Fibroblast of peridontal ligament (primary cell): Measurements from ENCODE around the gene EIF4H.
"Not testable (repeated sequence)": the region's sequence is repeated elsewhere in the genome, so short reads cannot be mapped to it uniquely, and the experiment has no call there.

Source experiments
- DNase-seq: peaks from one replicate; pipeline ENCODE4 v3.0.0-alpha.2; 2010; ENCODE audit errors: extremely low read depth

EIF4H gene

GRCh38 chr7:74173866-74174605 lies at the start of gene EIF4H:
Gene EIF4H (plus strand): TSS chr7:74174356. CDS start chr7:74174384, 28 bp downstream.
- DNase-seq = peak; percentile 92

GRCh38 chr7:74126220-74126880 lies 47.8 kb upstream of the EIF4H start:
- no peak for DNase-seq

- no peak for DNase-seq
Measured at GRCh38 chr7:74129887-74130286, 44.3 kb upstream of the EIF4H start.

DNA sequence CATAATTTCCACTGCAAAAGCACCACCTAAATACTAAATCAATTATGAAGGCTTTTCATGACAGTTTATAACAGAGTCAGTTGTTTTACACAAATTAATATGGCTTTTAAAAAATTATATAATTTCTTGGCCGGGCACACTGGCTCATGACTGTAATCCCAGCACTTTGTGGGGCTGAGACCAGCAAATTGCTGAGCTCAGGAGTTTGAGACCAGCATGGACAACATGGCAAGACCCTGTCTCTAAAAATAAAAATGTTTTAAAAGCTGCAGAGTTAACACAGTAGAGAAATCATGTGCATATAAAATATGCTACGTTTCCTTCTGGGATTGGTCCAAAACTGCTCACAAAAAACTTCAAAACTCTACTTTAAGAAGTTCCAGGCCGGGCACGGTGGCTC lies 43.6 kb upstream of the EIF4H start:
- no peak for DNase-seq

DNA sequence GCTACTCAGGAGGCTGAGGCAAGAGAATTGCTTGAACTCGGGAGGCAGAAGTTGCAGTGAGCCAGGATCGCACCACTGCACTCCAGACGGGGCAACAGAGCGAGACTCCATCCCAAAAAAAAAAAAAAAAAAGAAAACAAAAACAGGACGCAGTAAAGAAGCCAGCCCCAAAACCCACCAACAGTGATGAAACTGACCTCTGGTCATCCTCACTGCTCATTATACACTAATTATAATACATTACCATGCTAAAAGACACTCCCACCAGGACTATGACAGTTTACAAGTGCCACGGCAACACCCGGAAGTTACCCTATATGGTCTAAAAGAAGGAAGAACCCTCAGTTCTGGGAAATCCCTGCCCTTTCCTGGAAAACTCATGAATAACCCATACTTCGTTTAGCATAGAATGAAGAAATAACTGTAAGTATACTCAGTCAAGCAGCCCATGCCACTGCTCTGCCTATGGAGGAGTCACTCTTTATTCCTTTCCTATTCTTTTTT lies 40.0 kb upstream of the EIF4H start:
- no peak for DNase-seq

DNA sequence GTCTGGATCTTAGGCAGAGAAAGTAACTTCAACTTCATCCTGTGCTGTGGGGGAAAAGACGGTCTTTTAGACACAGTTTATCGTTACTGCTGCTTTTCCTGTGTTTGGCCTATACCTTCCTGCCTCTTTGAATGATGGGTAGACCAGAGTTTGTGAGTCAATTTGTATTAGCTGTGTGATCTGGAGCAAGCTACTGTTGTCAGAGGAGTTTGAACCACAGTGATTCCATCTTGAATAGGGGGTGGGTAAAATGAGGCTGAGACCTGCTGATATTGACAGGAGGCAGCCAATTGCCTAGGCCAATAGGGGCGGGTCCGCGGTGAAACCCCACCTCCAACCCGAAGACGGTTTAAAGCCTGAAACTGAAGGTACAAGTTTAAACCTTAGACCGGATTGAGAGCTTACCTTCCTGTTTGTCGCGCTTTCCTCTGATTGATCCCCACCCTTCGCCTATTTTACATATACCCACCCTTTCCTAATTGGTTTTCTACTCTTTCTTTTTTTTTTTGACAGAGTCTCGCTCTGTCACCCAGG lies 35.8 kb upstream of the EIF4H start:
- no peak for DNase-seq

GRCh38 chr7:74138945-74139843 lies 35.0 kb upstream of the EIF4H start:
- DNase-seq = no peak

- no peak for DNase-seq
Measured at GRCh38 chr7:74141705-74142104, 32.5 kb upstream of the EIF4H start.

DNA sequence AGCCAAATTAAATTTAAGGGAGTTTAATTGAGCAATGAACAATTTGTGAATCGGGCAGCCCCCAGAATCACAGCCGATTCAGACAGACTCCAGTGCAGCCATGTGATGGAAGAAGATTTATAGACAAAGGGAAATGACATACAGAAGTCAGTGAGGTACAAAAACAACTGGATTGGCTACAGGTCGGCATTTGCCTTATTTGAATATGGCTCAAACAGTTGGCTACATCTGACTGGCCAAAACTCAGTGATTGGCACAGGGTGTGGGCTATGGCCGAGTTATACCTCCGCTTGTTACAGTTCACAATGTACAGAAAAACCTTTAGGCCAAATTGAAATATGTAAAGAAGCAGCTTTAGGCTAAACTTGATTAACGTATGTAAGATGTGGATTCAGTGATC lies 30.8 kb upstream of the EIF4H start:
- DNase-seq = no peak

- no peak for DNase-seq
Measured at GRCh38 chr7:74148491-74148890, 25.7 kb upstream of the EIF4H start.

- DNase-seq = no peak
Measured at GRCh38 chr7:74149071-74149470, 25.1 kb upstream of the EIF4H start.

DNA sequence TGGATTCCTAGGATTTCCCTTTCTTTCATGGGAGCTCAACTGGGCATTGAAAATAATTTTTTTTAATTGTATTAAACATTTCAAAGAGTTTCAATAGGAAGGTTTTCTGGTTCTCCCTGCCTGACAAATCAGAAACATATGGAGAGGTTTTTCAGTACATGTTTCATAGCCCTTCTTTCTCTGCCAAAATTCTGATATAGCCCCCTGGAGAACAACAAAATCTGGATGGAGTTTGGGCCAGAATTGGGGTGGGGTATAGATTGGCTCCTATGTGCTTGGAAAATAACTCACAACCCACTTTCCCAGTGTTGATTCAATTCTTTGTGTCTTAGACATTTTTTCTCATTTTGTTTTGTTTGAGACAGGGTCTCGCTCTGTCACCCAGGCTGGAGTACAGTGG lies 24.6 kb upstream of the EIF4H start:
- DNase-seq = peak; percentile 64

DNA sequence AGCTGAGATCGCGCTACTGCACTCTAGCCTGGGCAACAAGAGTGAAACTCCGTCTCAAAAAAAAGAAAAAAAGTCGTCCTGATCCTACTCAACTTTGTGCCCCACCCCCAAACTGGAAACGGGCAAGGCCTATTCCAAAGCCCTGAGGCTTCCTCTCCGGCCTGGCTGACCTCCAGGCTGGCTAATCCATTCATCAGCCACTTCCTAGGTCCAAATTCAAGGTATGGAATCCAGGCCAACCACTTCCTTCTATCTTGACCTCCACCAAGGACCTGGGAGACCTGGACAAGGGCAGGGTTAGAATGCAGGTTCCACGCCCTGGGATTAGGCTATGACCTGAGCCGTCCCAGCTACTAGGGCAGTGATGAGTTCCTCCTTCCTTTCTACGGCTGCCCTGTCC lies 20.4 kb upstream of the EIF4H start:
- no peak for DNase-seq

DNA sequence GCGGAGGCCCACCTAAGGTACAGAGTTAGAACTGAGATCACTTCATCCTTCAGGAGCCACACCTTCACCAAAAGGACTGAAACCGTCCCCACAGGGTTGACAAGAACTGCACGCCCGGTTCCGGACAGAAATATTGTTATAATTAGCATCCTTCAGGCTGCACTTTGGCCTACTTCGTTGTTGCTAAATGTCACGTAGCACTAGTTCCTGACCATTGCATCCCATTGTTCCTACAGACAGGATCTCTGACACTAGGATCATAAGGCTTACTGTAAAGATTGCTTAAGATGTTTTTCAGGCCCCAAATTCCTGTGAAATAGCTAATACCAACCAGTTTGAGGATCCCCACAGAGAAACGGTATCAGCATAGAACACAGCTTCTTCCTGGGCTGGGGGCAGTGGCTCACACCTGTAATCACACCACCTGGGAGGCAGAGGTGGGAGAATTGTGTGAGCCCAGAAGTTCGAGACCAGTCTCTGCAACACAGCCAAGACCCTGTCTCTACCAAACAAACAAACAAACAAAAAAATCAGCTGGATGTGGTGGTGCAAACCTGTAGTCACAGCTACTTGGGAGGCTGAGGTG lies 18.3 kb upstream of the EIF4H start:
- no peak for DNase-seq

DNA sequence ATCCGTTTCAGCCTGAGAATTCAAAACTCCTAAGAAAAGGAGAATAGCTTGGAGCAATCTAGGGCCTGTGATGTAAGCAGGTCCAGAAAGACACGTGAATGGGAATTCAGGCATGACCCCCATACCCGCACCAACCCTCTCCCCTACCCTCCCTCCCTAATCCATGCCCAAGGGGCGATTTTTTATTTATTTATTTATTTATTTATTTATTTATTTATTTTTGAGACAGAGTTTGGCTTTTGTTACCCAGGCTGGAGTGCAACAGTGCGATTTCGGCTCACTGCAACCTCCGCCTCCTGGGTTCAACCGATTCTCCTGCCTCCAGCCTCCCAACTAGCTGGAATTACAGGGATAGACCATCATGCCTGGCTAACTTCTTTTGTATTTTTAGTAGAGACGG lies 16.6 kb upstream of the EIF4H start:
- no peak for DNase-seq

- DNase-seq = peak; percentile 40
Measured at GRCh38 chr7:74164985-74165456, 9.1 kb upstream of the EIF4H start.

GRCh38 chr7:74165867-74166593 lies 8.1 kb upstream of the EIF4H start:
- no peak for DNase-seq

DNA sequence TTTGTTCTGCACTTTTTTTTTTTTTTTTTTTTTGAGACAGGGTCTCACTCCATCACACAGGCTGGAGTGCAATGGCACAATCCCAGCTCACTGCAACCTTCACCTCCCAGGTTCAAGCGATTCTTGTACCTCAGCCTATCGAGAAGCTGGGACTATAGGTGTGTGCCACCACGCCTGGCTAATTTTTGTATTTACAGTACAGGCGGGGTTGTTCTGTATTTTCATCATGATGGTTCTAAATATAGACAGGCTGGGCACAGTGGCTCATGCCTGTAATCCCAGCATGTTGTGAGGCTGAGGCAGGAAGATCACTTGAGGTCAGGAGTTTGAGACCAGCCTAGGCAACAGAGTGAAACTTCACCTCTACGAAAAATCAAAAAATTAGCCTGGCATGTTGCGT lies 6.8 kb upstream of the EIF4H start:
- DNase-seq = not testable (repeated sequence)

DNA sequence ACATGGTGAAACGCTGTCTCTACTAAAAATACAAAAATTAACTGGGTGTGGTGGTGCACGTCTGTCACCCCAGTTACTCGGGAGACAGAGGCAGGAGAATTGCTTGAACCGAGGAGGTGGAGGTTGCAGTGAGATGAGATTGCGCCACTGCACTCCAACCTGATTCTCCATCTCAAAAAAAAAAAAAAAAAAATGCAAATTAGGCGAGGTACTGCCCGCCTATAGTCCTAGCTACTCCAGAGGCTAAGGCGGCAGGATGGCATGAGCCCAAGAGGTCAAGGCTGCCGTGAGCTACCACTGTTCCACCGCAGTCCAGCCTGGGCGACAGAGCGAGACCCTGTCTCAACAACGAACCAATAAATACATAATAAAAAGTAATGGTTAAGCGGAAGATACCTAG lies 1.1 kb upstream of the EIF4H start:
- no peak for DNase-seq

GRCh38 chr7:74173491-74173865 lies 678 bp upstream of the EIF4H start:
- DNase-seq = no peak

DNA sequence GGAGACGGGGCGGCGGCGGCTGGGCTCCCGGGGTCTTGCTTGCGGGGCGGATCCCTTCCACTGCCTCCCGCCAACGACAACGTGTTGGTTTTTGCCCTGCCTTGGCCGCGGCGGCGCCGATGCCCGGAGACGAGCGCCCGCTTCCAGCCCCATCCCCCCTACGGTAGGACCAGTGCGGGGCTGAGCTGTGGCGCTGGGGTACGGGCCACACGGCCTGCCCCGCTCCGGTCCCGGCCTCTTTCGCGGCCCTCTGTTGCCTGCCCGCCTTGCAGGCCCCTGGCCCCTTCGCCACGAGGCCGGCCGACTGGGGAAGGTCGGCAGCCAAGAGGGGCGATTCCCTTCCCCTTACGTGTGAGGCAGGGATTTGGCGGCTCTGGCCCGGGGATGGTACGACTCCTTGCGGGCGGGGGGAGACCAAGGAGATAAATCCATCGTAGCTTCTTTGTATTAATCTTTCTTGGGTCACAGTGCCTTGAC lies 488 bp downstream of the EIF4H start:
- peak; percentile 46 for DNase-seq
